Right lobe of liver (tissue), 4 donors: ENCODE measurements around the gene MREG.

Source experiments
- CTCF ChIP-seq, 4 donors: fragments of 200-600 bp in 3 of 4; fragments of 450-650 bp in 1 of 4; IDR thresholded peaks; one replicate each; pipeline versions ENCODE4 v1.5.1 to v1.8.0; 2016 to 2022; ENCODE audit warnings: antibody characterized with exemption in 4 of 4, mild to moderate bottlenecking in 2 of 4
- POLR2A ChIP-seq: fragments of 450-650 bp; IDR thresholded peaks from one replicate; pipeline ENCODE4 v1.6.1; 2017; ENCODE audit warnings: antibody characterized with exemption, mild to moderate bottlenecking
- donor health status: DM: no; HTN: no; CAD: no.
- donor health status: DM: no; HTN: no; CAD: no.
- donor health status: DM: no; HTN: yes; CAD: no.

GRCh38 chr2:216001216-216002100 is 11.9 kb downstream of the MREG start:
- TF ChIP-seq CTCF (IDR thresholded peaks at IDR 0.05) (no peak), POLR2A (no peak)
